Vagina (tissue), 2 donors: ENCODE results near the gene ABHD18.

ENCODE experiments used
- POLR2A ChIP-seq, 2 donors: fragments of 450-650 bp; IDR thresholded peaks; one replicate each; pipeline ENCODE4 v1.6.1; 2017; ENCODE audit warnings: antibody characterized with exemption in 2 of 2, mild to moderate bottlenecking in 2 of 2, moderate library complexity in 2 of 2
- TF ChIP-seq, protein P1 (sequence below), 3 experiments: fragments of 450-650 bp in 2 of 3; fragments of 200-600 bp in 1 of 3; sonication (generic) in 1 of 3; IDR thresholded peaks; one replicate each; pipeline ENCODE4 v1.5.1; 2017 to 2019; ENCODE audit warnings: antibody characterized with exemption in 3 of 3, mild to moderate bottlenecking in 2 of 3, moderate library complexity in 2 of 3

DNA sequence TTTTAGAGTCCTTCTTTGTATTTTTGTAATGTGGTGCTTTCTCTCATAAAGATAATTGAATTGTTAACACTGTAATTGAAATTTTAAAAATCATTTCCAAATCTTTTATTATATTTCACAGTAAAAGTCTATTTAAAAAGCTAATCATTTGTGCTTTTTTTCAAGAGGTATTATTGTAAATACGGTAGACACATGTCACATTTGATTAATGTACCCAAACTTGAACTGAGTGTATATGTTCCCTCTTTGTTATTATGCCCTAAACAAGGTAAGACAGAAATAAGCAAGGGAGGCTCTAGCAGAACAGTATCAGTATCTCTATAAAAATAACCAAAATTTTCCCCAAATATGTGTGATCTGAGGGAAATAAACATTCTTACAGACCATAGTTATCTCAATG is 74.4 kb downstream of the ABHD18 start:
- TF ChIP-seq POLR2A (IDR thresholded peaks at IDR 0.05): no peak
- TF ChIP-seq, protein P1, sequence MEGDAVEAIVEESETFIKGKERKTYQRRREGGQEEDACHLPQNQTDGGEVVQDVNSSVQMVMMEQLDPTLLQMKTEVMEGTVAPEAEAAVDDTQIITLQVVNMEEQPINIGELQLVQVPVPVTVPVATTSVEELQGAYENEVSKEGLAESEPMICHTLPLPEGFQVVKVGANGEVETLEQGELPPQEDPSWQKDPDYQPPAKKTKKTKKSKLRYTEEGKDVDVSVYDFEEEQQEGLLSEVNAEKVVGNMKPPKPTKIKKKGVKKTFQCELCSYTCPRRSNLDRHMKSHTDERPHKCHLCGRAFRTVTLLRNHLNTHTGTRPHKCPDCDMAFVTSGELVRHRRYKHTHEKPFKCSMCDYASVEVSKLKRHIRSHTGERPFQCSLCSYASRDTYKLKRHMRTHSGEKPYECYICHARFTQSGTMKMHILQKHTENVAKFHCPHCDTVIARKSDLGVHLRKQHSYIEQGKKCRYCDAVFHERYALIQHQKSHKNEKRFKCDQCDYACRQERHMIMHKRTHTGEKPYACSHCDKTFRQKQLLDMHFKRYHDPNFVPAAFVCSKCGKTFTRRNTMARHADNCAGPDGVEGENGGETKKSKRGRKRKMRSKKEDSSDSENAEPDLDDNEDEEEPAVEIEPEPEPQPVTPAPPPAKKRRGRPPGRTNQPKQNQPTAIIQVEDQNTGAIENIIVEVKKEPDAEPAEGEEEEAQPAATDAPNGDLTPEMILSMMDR (IDR thresholded peaks at IDR 0.05): no peak
